GM23338 (cell line): ENCODE measurements around the gene LRRFIP1. TPM values are rescaled to one million over a fixed set of nuclear protein-coding genes. Genes with fewer than 3 reads are reported as not detected.

Experiments
- ATAC-seq: fragments of 200-7000 bp; cut with Tn5 transposase; 3 replicates; pipeline ENCODE4 v1.9.1; 2020
- DNase-seq: peaks from one replicate; pipeline ENCODE4 v3.0.0-alpha.2; 2015; ENCODE audit warnings: low spot score
- H2AFZ ChIP-seq: fragments of 200-600 bp; sonication (generic); 2 replicates; pipeline ENCODE4 v1.8.0; 2016; ENCODE audit warnings: antibody characterized with exemption, mild to moderate bottlenecking, moderate library complexity
- H3F3A ChIP-seq: fragments of 200-600 bp; sonication (generic); replicated peaks from 2 replicates; pipeline ENCODE4 v1.8.0; 2017; ENCODE audit warnings: antibody characterized with exemption, mixed run types, low read depth
- H3K27ac ChIP-seq: fragments of 200-600 bp; sonication (generic); 2 replicates; pipeline ENCODE4 v1.6.1; 2016; ENCODE audit warnings: low read depth
- H3K27me3 ChIP-seq: fragments of 200-600 bp; sonication (generic); 2 replicates; pipeline ENCODE4 v1.8.0; 2016; ENCODE audit warnings: mild to moderate bottlenecking, mixed run types, moderate library complexity; ENCODE audit not compliant: insufficient read depth
- H3K36me3 ChIP-seq: fragments of 200-600 bp; sonication (generic); 2 replicates; pipeline ENCODE4 v1.8.0; 2016; ENCODE audit warnings: mild to moderate bottlenecking; ENCODE audit not compliant: insufficient read depth
- H3K4me1 ChIP-seq: fragments of 200-600 bp; sonication (generic); 2 replicates; pipeline ENCODE4 v1.8.0; 2016; ENCODE audit warnings: mild to moderate bottlenecking, moderate library complexity; ENCODE audit not compliant: insufficient read depth
- H3K4me2 ChIP-seq: fragments of 200-600 bp; sonication (generic); 2 replicates; pipeline ENCODE4 v1.7.1; 2017; ENCODE audit warnings: mixed run types
- H3K4me3 ChIP-seq: fragments of 200-600 bp; sonication (generic); 2 replicates; pipeline ENCODE4 v1.6.1; 2016; ENCODE audit warnings: mixed run types
- H3K79me2 ChIP-seq: fragments of 200-600 bp; sonication (generic); replicated peaks from 2 replicates; pipeline ENCODE4 v1.8.0; 2017; ENCODE audit warnings: mild to moderate bottlenecking; ENCODE audit not compliant: insufficient read depth
- H3K9me2 ChIP-seq: fragments of 200-600 bp; sonication (generic); 2 replicates; pipeline ENCODE4 v1.8.0; 2017; ENCODE audit not compliant: insufficient read depth
- H4K20me1 ChIP-seq: fragments of 200-600 bp; sonication (generic); replicated peaks from 2 replicates; pipeline ENCODE4 v1.8.0; 2017; ENCODE audit warnings: mild to moderate bottlenecking; ENCODE audit not compliant: insufficient read depth
- H3K27ac Mint-ChIP-seq: 2 replicates; pipeline ENCODE4 v1.8.0; 2020; ENCODE audit warnings: inconsistent platforms, mild to moderate bottlenecking, moderate library complexity, mixed read lengths
- H3K27me3 Mint-ChIP-seq: 3 replicates; pipeline ENCODE4 v1.8.0; 2022; ENCODE audit warnings: low read depth, mild to moderate bottlenecking, moderate library complexity, mixed read lengths, inconsistent platforms; ENCODE audit not compliant: insufficient read depth, poor library complexity
- H3K36me3 Mint-ChIP-seq: 3 replicates; pipeline ENCODE4 v1.8.0; 2021; ENCODE audit warnings: low read depth, mild to moderate bottlenecking, inconsistent platforms, moderate library complexity, mixed read lengths
- H3K4me1 Mint-ChIP-seq: 3 replicates; pipeline ENCODE4 v1.8.0; 2020; ENCODE audit warnings: mild to moderate bottlenecking, inconsistent platforms, mixed read lengths
- H3K4me3 Mint-ChIP-seq: 3 replicates; pipeline ENCODE4 v1.8.0; 2021; ENCODE audit warnings: moderate library complexity, mild to moderate bottlenecking, inconsistent platforms, mixed read lengths
- H3K9me3 Mint-ChIP-seq: 3 replicates; pipeline ENCODE4 v1.8.0; 2020; ENCODE audit warnings: moderate library complexity, mild to moderate bottlenecking, inconsistent platforms, mixed read lengths
- CTCF ChIP-seq, 2 experiments: fragments of 200-600 bp in 1 of 2; sonication (generic) in 1 of 2; conservative IDR thresholded peaks; 2 replicates each; pipeline versions ENCODE4 v1.5.1 to v1.6.1; 2016 to 2017; ENCODE audit warnings: antibody characterized with exemption in 2 of 2, low read depth in 2 of 2, mild to moderate bottlenecking in 2 of 2, moderate library complexity in 1 of 2
- EZH2phosphoT487 ChIP-seq: fragments of 200-600 bp; sonication (generic); IDR thresholded peaks from one replicate; pipeline ENCODE4 v1.8.1; 2018; ENCODE audit warnings: antibody characterized with exemption; ENCODE audit not compliant: unreplicated experiment
- NANOG ChIP-seq: IDR thresholded peaks from 2 replicates; pipeline ENCODE4 v1.6.1; 2016; ENCODE audit warnings: antibody characterized with exemption, borderline replicate concordance
- POLR2AphosphoS5 ChIP-seq: IDR thresholded peaks from 2 replicates; pipeline ENCODE4 v1.6.1; 2016; ENCODE audit warnings: antibody characterized with exemption, low read depth
- REST ChIP-seq: IDR thresholded peaks from one replicate; pipeline ENCODE4 v1.6.1; 2018; ENCODE audit warnings: antibody characterized with exemption; ENCODE audit not compliant: unreplicated experiment
- STAT1 ChIP-seq: IDR thresholded peaks from one replicate; pipeline ENCODE4 v1.6.1; 2016; ENCODE audit warnings: antibody characterized with exemption; ENCODE audit not compliant: unreplicated experiment
- ZNF114 ChIP-seq: fragments of 250-450 bp; sonication (Bioruptor Pico); IDR thresholded peaks from 2 replicates; pipeline ENCODE4 v1.5.0; 2020; ENCODE audit warnings: mild to moderate bottlenecking, moderate library complexity
- ZNF462 ChIP-seq: fragments of 250-450 bp; sonication (Bioruptor Pico); IDR thresholded peaks from 2 replicates; pipeline ENCODE4 v1.5.0; 2020; ENCODE audit warnings: mild to moderate bottlenecking, moderate library complexity
- polyA plus RNA-seq: library from polyadenylated mRNA; unstranded; fragments of >200 nt; fragmentation: Nextera tagmentation; extraction: Ambion mirVana; gene quantifications from 2 replicates; pipeline ENCODE4 v1.2.1, GENCODE V29; 2016
- total RNA-seq: library from RNA; depleted of rRNA; stranded (reverse); fragments of >200 nt; shearing (Covaris generic); gene quantifications from 2 replicates; pipeline ENCODE4 v1.2.3, GENCODE V29; 2014
- TF ChIP-seq, protein P1 (sequence below): IDR thresholded peaks from 2 replicates; pipeline ENCODE4 v1.6.1; 2016; ENCODE audit warnings: antibody characterized with exemption

Gene LRRFIP1
- total and polyA plus RNA-seq, 2 experiments from 2014 or later, result 59.6 to 178 TPM

DNA sequence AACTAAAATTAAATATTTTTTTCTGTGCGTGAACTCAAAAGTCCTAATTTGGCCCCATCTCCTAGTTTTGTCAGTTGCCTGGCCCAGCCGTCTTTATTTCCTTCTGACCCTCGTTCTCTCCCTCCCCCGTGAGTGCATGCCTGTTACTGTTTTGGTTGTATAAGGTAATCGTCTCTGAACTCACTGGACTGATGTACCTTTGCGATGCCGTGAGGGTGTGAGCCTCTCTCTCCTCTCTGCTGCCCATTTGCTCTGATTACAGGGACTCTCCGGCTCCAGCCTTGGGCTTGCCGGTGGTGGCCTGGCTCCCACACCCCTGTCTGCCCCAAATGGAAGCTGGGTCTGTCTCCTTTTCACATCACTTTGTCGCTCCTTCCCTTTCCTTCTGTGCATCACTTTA lies 104.7 kb downstream of the LRRFIP1 start:
- Histone ChIP-seq H3K27me3 (no peaks in the 10 kb centered on the region), H3K79me2 (peaks cover 83% of the 10 kb centered on the region), H3K36me3 (0 out of 2 replicates have a peak, but pooled peaks cover 3% of the 10 kb centered on the region), H3K9me2 (no peaks in the 10 kb centered on the region), H3K4me3 (no peak overlapping the region), H3K27ac (peak overlapping the region; percentile 78; the same call in 1 of the 2 replicates), H3K4me2 (0 out of 2 replicates have a peak overlapping the region, but pooled peaks have one; percentile 15), H3K4me1 (peaks cover 65% of the 10 kb centered on the region), H2AFZ (no peak overlapping the region), H3F3A (peaks cover 7% of the 10 kb centered on the region; the same call in 1 of the 2 replicates), H4K20me1 (peaks cover 41% of the 10 kb centered on the region; the same call in 1 of the 2 replicates)
- no peak for DNase-seq
- ATAC-seq, result peak; percentile 11; the same call in 1 of the 3 replicates
- TF ChIP-seq POLR2AphosphoS5, result no peak
- no peak for TF ChIP-seq ZNF462
- TF ChIP-seq, protein P1, sequence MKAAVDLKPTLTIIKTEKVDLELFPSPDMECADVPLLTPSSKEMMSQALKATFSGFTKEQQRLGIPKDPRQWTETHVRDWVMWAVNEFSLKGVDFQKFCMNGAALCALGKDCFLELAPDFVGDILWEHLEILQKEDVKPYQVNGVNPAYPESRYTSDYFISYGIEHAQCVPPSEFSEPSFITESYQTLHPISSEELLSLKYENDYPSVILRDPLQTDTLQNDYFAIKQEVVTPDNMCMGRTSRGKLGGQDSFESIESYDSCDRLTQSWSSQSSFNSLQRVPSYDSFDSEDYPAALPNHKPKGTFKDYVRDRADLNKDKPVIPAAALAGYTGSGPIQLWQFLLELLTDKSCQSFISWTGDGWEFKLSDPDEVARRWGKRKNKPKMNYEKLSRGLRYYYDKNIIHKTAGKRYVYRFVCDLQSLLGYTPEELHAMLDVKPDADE, result no peak
- TF ChIP-seq ZNF114 (CRISPR knock-in tag), result no peak
- TF ChIP-seq EZH2phosphoT487, result no peak
- TF ChIP-seq NANOG, result no peak
- TF ChIP-seq REST, result no peak
- no peak for TF ChIP-seq STAT1
- TF ChIP-seq CTCF (conservative IDR thresholded peaks at IDR 0.05; ENCODE audit: low read depth in 2 of 2), result no peak
- H3K36me3 Mint-ChIP-seq, result peaks cover 3% of the 10 kb centered on the region; the same call in 1 of the 3 replicates
- H3K9me3 Mint-ChIP-seq, result no peaks in the 10 kb centered on the region
- peak overlapping the region; percentile 17 for H3K27ac Mint-ChIP-seq
- H3K27me3 Mint-ChIP-seq, result no peaks in the 10 kb centered on the region
- peaks cover 67% of the 10 kb centered on the region for H3K4me1 Mint-ChIP-seq
- no peak overlapping the region for H3K4me3 Mint-ChIP-seq
